ENCODE data around the gene KIAA0930. TPM values are rescaled to one million over a fixed set of nuclear protein-coding genes. Genes with fewer than 3 reads are reported as not detected.

Gene KIAA0930
- total RNA-seq, 6 experiments from 2014 or later, result 24.5 to 57.9 (median 40.8) TPM

DNA sequence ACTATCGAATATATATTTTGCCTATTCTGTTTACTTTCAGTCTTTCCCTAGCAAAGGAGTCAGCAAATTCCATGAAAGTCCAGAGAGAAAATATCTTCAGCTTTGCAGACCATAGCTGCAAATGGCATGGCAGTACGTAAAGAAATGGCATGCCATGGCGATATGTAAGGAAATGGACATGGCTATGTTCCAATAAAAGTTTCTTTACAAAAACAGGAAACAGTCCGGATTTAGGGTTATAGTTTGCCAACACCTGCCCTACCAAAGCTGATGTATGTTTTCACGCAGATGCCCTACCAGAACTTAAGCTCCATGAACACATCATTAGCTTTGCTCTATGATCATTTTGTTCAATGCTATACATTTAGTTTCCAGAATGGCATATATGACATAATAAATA is 19.5 kb downstream of the KIAA0930 start:
- ATAC-seq (no peak), DNase-seq (no peak)
- Histone ChIP-seq H3K4me3 (no peak overlapping the region), H3K4me1 (peaks cover 0 to 27% (median 9%) of the 10 kb centered on the region in 4 donors), H3K27me3 (no peaks in the 10 kb centered on the region), H3K9me3 (no peaks in the 10 kb centered on the region), H3K36me3 (no peaks in the 10 kb centered on the region), H3K27ac (no peak overlapping the region)
- WGBS (ENCODE audit: insufficient coverage, low coverage, low lambda C conversion rate, missing lambda C conversion rate), result 52% methylated on average over 5 of the region's 5 CpGs
- TF ChIP-seq, protein P1, sequence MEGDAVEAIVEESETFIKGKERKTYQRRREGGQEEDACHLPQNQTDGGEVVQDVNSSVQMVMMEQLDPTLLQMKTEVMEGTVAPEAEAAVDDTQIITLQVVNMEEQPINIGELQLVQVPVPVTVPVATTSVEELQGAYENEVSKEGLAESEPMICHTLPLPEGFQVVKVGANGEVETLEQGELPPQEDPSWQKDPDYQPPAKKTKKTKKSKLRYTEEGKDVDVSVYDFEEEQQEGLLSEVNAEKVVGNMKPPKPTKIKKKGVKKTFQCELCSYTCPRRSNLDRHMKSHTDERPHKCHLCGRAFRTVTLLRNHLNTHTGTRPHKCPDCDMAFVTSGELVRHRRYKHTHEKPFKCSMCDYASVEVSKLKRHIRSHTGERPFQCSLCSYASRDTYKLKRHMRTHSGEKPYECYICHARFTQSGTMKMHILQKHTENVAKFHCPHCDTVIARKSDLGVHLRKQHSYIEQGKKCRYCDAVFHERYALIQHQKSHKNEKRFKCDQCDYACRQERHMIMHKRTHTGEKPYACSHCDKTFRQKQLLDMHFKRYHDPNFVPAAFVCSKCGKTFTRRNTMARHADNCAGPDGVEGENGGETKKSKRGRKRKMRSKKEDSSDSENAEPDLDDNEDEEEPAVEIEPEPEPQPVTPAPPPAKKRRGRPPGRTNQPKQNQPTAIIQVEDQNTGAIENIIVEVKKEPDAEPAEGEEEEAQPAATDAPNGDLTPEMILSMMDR (IDR thresholded peaks at IDR 0.05), result no peak
- no peak for TF ChIP-seq POLR2A (IDR thresholded peaks at IDR 0.05)
- intact Hi-C loops (cut with DNase I), result no loop called here

DNA sequence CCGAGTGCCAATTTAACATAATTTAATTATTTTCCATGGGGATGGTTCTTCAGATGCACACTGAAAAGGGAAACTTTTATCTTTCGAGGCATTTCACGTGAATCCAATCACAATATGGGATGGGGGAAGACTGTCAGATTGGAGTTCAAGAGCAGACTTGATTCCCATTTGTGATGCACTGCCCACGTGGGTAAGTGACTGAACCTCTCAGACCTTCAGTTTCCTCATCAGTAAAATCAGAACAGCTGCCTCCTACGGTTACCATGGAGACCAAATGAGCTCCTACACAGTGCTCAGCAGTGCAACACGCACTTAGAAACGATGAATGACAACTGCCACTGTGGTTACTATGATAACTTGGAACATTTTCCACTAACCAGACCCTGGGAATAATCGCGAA is 21.7 kb downstream of the KIAA0930 start:
- TF ChIP-seq, protein P1 (IDR thresholded peaks at IDR 0.05), result no peak
- WGBS (ENCODE audit: insufficient coverage, low coverage, low lambda C conversion rate, missing lambda C conversion rate), result 84% methylated on average over 8 of the region's 9 CpGs
- ATAC-seq, result no peak
- DNase-seq, result no peak
- Histone ChIP-seq H3K36me3 (no peaks in the 10 kb centered on the region), H3K4me3 (no peak overlapping the region), H3K4me1 (peaks cover 0 to 5% (median 0%) of the 10 kb centered on the region in 4 donors), H3K27ac (no peak overlapping the region), H3K27me3 (no peaks in the 10 kb centered on the region), H3K9me3 (no peaks in the 10 kb centered on the region)
- intact Hi-C loops (cut with DNase I), result no loop called here

DNA sequence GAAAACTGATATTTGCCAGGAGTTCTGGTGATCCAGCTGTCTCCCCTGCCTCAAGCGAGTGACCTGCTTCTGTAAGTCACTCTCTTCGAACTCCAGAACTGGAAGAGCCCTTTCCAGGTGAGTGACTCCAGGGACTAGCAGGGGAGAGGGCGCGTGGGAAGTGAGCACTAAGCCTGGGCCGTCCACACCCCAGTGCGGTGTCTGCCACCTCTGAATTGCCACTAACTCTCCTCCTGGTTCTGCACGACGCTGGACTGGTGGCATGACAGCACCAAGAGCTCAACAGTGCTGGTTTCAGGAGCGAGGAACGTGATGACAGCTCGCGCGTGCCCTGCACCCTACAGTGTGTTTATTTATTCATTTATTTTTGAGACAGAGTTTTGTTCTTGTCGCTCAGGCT is 22.9 kb downstream of the KIAA0930 start:
- H3K36me3 ChIP-seq, result no peaks in the 10 kb centered on the region
- intact Hi-C loops (cut with DNase I), result no loop called here
- DNase-seq, result peak in 1 of 3 donors; percentile 13
- no peaks in the 10 kb centered on the region for H3K27me3 ChIP-seq
- WGBS (ENCODE audit: insufficient coverage, low coverage, low lambda C conversion rate, missing lambda C conversion rate), result 100% methylated on average over 1 of the region's 14 CpGs
- no peak overlapping the region for H3K4me3 ChIP-seq
- TF ChIP-seq POLR2A (IDR thresholded peaks at IDR 0.05), result no peak
- TF ChIP-seq, protein P1 (IDR thresholded peaks at IDR 0.05), result no peak
- no peak for ATAC-seq
- no peaks in the 10 kb centered on the region for H3K4me1 ChIP-seq
- no peaks in the 10 kb centered on the region for H3K9me3 ChIP-seq
- no peak overlapping the region for H3K27ac ChIP-seq

DNA sequence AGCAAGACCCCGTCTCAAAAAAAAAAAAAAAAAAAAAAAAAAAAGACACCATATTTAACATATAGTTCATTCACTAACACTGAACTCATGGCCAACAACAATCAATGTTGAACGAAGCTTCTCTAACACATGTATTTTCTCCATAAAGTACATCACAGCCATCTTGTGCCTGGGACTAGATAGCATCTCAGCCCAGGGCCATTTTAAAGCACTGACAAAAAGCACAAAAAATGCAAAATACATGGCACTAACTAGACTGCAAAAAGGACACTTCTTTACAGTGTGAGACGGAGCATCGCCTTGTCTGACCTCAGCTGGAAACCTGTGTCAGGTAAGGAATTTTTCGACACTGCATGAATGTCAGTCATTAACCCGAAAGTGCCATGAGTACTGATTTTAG is 23.3 kb downstream of the KIAA0930 start:
- DNase-seq (no peak), ATAC-seq (no peak)
- TF ChIP-seq, protein P1 (IDR thresholded peaks at IDR 0.05), result no peak
- TF ChIP-seq POLR2A (IDR thresholded peaks at IDR 0.05), result no peak
- no peaks in the 10 kb centered on the region for H3K9me3 ChIP-seq
- no peak overlapping the region for H3K27ac ChIP-seq
- intact Hi-C loops (cut with DNase I), result no loop called here
- H3K27me3 ChIP-seq, result no peaks in the 10 kb centered on the region
- H3K4me3 ChIP-seq, result no peak overlapping the region
- WGBS (ENCODE audit: insufficient coverage, low coverage, low lambda C conversion rate, missing lambda C conversion rate), result 92% methylated on average over 6 of the region's 6 CpGs
- no peaks in the 10 kb centered on the region for H3K4me1 ChIP-seq
- no peaks in the 10 kb centered on the region for H3K36me3 ChIP-seq

Measured in right lobe of liver (tissue), 6 donors.